Upper lobe of left lung (tissue), 4 donors: ENCODE data around the gene MAZ.
"Not testable (repeated sequence)": the region's sequence is repeated elsewhere in the genome, so short reads cannot be mapped to it uniquely, and the experiment has no call there.

Experiments
- POLR2A ChIP-seq, 4 donors: fragments of 450-650 bp; IDR thresholded peaks; one replicate each; pipeline ENCODE4 v1.5.1; 2016 to 2017; ENCODE audit warnings: antibody characterized with exemption in 4 of 4, mild to moderate bottlenecking in 2 of 4
- TF ChIP-seq, protein P1 (sequence below), 6 experiments: fragments of 450-650 bp in 4 of 6; fragments of 200-600 bp in 2 of 6; sonication (generic) in 2 of 6; IDR thresholded peaks; one replicate each; pipeline ENCODE4 v1.5.1; 2016 to 2019; ENCODE audit warnings: antibody characterized with exemption in 6 of 6

DNA sequence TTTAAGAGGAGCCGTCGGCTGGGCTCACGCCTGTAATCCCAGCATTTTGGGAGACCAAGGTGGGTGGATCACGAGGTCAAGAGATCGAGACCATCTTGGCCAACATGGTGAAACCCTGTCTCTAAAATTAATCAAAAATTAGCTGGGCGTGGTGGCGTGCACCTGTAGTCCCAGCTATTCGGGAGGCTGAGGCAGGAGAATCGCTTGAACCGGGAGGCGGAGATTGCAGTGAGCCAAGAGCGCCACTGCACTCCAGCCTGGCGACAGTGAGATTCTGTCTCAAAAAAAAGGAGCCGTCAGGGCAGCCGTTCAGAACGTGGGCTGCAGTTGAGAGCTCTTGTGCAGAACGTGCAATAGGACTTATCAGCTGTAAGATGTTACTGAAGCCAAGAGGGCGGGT is 13.2 kb upstream of the MAZ start:
- TF ChIP-seq, protein P1, sequence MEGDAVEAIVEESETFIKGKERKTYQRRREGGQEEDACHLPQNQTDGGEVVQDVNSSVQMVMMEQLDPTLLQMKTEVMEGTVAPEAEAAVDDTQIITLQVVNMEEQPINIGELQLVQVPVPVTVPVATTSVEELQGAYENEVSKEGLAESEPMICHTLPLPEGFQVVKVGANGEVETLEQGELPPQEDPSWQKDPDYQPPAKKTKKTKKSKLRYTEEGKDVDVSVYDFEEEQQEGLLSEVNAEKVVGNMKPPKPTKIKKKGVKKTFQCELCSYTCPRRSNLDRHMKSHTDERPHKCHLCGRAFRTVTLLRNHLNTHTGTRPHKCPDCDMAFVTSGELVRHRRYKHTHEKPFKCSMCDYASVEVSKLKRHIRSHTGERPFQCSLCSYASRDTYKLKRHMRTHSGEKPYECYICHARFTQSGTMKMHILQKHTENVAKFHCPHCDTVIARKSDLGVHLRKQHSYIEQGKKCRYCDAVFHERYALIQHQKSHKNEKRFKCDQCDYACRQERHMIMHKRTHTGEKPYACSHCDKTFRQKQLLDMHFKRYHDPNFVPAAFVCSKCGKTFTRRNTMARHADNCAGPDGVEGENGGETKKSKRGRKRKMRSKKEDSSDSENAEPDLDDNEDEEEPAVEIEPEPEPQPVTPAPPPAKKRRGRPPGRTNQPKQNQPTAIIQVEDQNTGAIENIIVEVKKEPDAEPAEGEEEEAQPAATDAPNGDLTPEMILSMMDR (IDR thresholded peaks at IDR 0.05) = not testable (repeated sequence)
- not testable (repeated sequence) for TF ChIP-seq POLR2A (IDR thresholded peaks at IDR 0.05)
